ENCODE results near the gene CCSER1. TPM values are rescaled to one million over a fixed set of nuclear protein-coding genes. Genes with fewer than 3 reads are reported as not detected.

The CCSER1 gene
- total and polyA plus RNA-seq, 2 of the 8 experiments (the other 6 are each of a cell fraction or from before 2014, with no cell fraction given), result 0.26 to 0.84 TPM

GRCh38 chr4:91447168-91447567 is 1320.0 kb downstream of the CCSER1 start:
- H3K4me2 ChIP-seq (ENCODE audit: insufficient read depth in 1 of 2, low read depth in 2 of 2, low read length in 2 of 2), result no peak overlapping the region
- FAIRE-seq (no peak), DNase-seq (ENCODE audit: low read depth in 1 of 2, low spot score in 2 of 2) (no peak)
- no peak overlapping the region for H3K18ac ChIP-seq (ENCODE audit: extremely low read depth, low read length)
- no peak overlapping the region for H2BK5ac ChIP-seq (ENCODE audit: low read depth, low read length)
- ChIA-PET POLR2A (ENCODE audit: partially characterized antibody) (no interaction called here), CTCF (ENCODE audit: partially characterized antibody) (no interaction called here)
- 88% methylated on average over 1 of the region's 1 CpG; no CpG with 5 or more reads in 1 of the 2 experiments for WGBS, 2 experiments (ENCODE audit: extremely low coverage in 1 of 2, insufficient coverage in 1 of 2, insufficient read length in 1 of 2, insufficient replicate concordance in 2 of 2, low coverage in 1 of 2, low lambda C conversion rate in 2 of 2, missing lambda C conversion rate in 1 of 2)
- no peak overlapping the region for H3K23ac ChIP-seq (ENCODE audit: insufficient read length)
- H3K23me2 ChIP-seq (ENCODE audit: low read depth, low read length), result no peaks in the 10 kb centered on the region
- no peak overlapping the region for H2AFZ ChIP-seq (ENCODE audit: low read length)
- H2BK20ac ChIP-seq (ENCODE audit: low read length), result no peak overlapping the region
- H2BK15ac ChIP-seq (ENCODE audit: low read length), result no peak overlapping the region
- no peaks in the 10 kb centered on the region for H3K36me3 ChIP-seq (ENCODE audit: control insufficient read depth in 2 of 4, insufficient read depth in 4 of 4, low read length in 3 of 4)
- H3K9ac ChIP-seq (replicated peaks in 1 of 4; ENCODE audit: extremely low read depth in 1 of 4, low read depth in 3 of 4, low read length in 3 of 4), result no peak overlapping the region
- no peak overlapping the region for H4K5ac ChIP-seq (ENCODE audit: insufficient read length, low read depth, low read length)
- H3K4ac ChIP-seq (replicated peaks; ENCODE audit: insufficient read length, low read depth, low read length), result no peak overlapping the region
- no peak for TF ChIP-seq POLR2A (IDR thresholded peaks at IDR 0.05; ENCODE audit: control extremely low read depth in 1 of 2, low read depth in 2 of 2, low read length in 2 of 2)
- TF ChIP-seq YY1 (IDR thresholded peaks at IDR 0.05; ENCODE audit: low read depth, low read length), result no peak
- TF ChIP-seq TAF7 (optimal IDR thresholded peaks at IDR 0.05; ENCODE audit: borderline replicate concordance, low read depth, low read length), result no peak
- no peak for TF ChIP-seq ATF3 (IDR thresholded peaks at IDR 0.05; ENCODE audit: insufficient read depth, low read depth, low read length)
- TF ChIP-seq RXRA (IDR thresholded peaks at IDR 0.05; ENCODE audit: insufficient read depth, low read depth, low read length), result no peak
- TF ChIP-seq SP4 (IDR thresholded peaks at IDR 0.05; ENCODE audit: low read length), result no peak
- no peak for TF ChIP-seq MAFK (IDR thresholded peaks at IDR 0.05; ENCODE audit: low read depth, low read length)
- TF ChIP-seq KDM5A (IDR thresholded peaks at IDR 0.05; ENCODE audit: low read length), result no peak
- no peak for TF ChIP-seq TBP (IDR thresholded peaks at IDR 0.05; ENCODE audit: low read depth, low read length)
- H4K20me1 ChIP-seq (replicated peaks in 1 of 2; ENCODE audit: control insufficient read depth in 1 of 2, insufficient read depth in 2 of 2, low read length in 2 of 2), result no peaks in the 10 kb centered on the region
- no peak overlapping the region for H2BK120ac ChIP-seq (replicated peaks; ENCODE audit: low read depth, low read length)
- no peak overlapping the region for H4K91ac ChIP-seq (replicated peaks; ENCODE audit: insufficient read length, low read length)
- H3K56ac ChIP-seq (replicated peaks; ENCODE audit: insufficient read length, low read depth, low read length), result no peak overlapping the region
- H4K8ac ChIP-seq (ENCODE audit: extremely low read depth, insufficient read depth, low read length), result no peak overlapping the region
- no peaks in the 10 kb centered on the region for H3K79me1 ChIP-seq (ENCODE audit: low read depth, low read length)
- H3K9me3 ChIP-seq (ENCODE audit: insufficient read depth in 2 of 2, low read depth in 1 of 2, low read length in 1 of 2), result no peaks in the 10 kb centered on the region
- H3K27ac ChIP-seq (ENCODE audit: low read depth, low read length), result no peak overlapping the region
- no peak overlapping the region for H3K4me3 ChIP-seq (ENCODE audit: extremely low read depth in 1 of 4, insufficient read depth in 2 of 4, low read depth in 3 of 4, low read length in 4 of 4)
- H3K14ac ChIP-seq (ENCODE audit: insufficient read length), result no peak overlapping the region
- no peaks in the 10 kb centered on the region; a peak in 1 of 7 replicates for H3K4me1 ChIP-seq (replicated peaks in 1 of 4; ENCODE audit: control insufficient read depth in 3 of 4, insufficient read depth in 4 of 4, low read length in 3 of 4)
- H3K79me2 ChIP-seq (ENCODE audit: control insufficient read depth in 1 of 2, insufficient read depth in 2 of 2, low read length in 2 of 2), result no peaks in the 10 kb centered on the region
- H2AK5ac ChIP-seq (ENCODE audit: low read depth, low read length), result no peak overlapping the region
- no peaks in the 10 kb centered on the region for H3K27me3 ChIP-seq (replicated peaks in 1 of 4; ENCODE audit: control insufficient read depth in 3 of 4, extremely low read depth in 1 of 4, insufficient read depth in 3 of 4, low read length in 3 of 4)
- no peak overlapping the region for H2BK12ac ChIP-seq (ENCODE audit: low read depth, low read length)
